GM21619 (cell line): ENCODE data around the gene MAB21L4.

ENCODE experiments used
- ATAC-seq: cut with Tn5 transposase; IDR thresholded peaks from one replicate; pipeline ENCODE4 v1.9.1; 2021; ENCODE audit not compliant: unreplicated experiment

Gene MAB21L4

GRCh38 chr2:240895656-240896388, at the start of gene MAB21L4:
Gene MAB21L4 (minus strand): TSS chr2:240896156. CDS start chr2:240895997, 159 bp downstream.
- ATAC-seq, result no peak

GRCh38 chr2:240936106-240936505, 40.1 kb upstream of the MAB21L4 start:
- ATAC-seq, result no peak

- no peak for ATAC-seq
Observed at GRCh38 chr2:240935103-240935876, 39.3 kb upstream of the MAB21L4 start.

GRCh38 chr2:240934701-240935102, 38.7 kb upstream of the MAB21L4 start:
- no peak for ATAC-seq

- no peak for ATAC-seq
Observed at GRCh38 chr2:240933966-240934700, 38.2 kb upstream of the MAB21L4 start.

- ATAC-seq, result no peak
Observed at GRCh38 chr2:240933048-240933965, 37.4 kb upstream of the MAB21L4 start.

GRCh38 chr2:240932724-240933047, 36.7 kb upstream of the MAB21L4 start:
- no peak for ATAC-seq

GRCh38 chr2:240932001-240932723, 36.2 kb upstream of the MAB21L4 start:
- ATAC-seq, result no peak

- no peak for ATAC-seq
Observed at GRCh38 chr2:240931319-240931949, 35.5 kb upstream of the MAB21L4 start.

GRCh38 chr2:240930631-240931318, 34.8 kb upstream of the MAB21L4 start:
- ATAC-seq, result no peak

- no peak for ATAC-seq
Observed at GRCh38 chr2:240930096-240930630, 34.2 kb upstream of the MAB21L4 start.

- no peak for ATAC-seq
Observed at GRCh38 chr2:240929364-240930095, 33.6 kb upstream of the MAB21L4 start.

GRCh38 chr2:240928476-240929363, 32.8 kb upstream of the MAB21L4 start:
- ATAC-seq, result no peak

GRCh38 chr2:240927390-240927781, 31.4 kb upstream of the MAB21L4 start:
- no peak for ATAC-seq

- ATAC-seq, result no peak
Observed at GRCh38 chr2:240926516-240927389, 30.8 kb upstream of the MAB21L4 start.
